Measurements from ENCODE around the gene BTG1. TPM values are rescaled to one million over a fixed set of nuclear protein-coding genes. Genes with fewer than 3 reads are reported as not detected.
A peak's percentile ranks its signal among the peaks of the same experiment; 100 is the strongest.

The BTG1 gene
- total RNA-seq, 1 experiment from 2014 or later = 26.7 TPM

- no peak for DNase-seq (ENCODE audit: low spot score)
- ChIA-PET POLR2A (no interaction called here), CTCF (no interaction called here)
- Mint-ChIP-seq H3K4me1 (peaks cover 19% of the 10 kb centered on the region), H3K9me3 (no peaks in the 10 kb centered on the region), H3K27ac (peak overlapping the region; percentile 31; the same call in 1 of the 2 replicates), H3K36me3 (no peaks in the 10 kb centered on the region), H3K4me3 (no peak overlapping the region), H3K27me3 (ENCODE audit: low read depth) (no peaks in the 10 kb centered on the region)
- ATAC-seq = peak; percentile 48
- TF ChIP-seq ZMAT4 (CRISPR knock-in tag; IDR thresholded peaks at IDR 0.05) (no peak), FOXP1 (CRISPR knock-in tag; IDR thresholded peaks at IDR 0.05; ENCODE audit: borderline replicate concordance) (no peak), ZNF416 (CRISPR knock-in tag; IDR thresholded peaks at IDR 0.05) (no peak), CREM (CRISPR knock-in tag; IDR thresholded peaks at IDR 0.05) (no peak), PRRX2 (CRISPR knock-in tag; IDR thresholded peaks at IDR 0.05) (no peak), STAT6 (CRISPR knock-in tag; conservative IDR thresholded peaks at IDR 0.05; ENCODE audit: low read depth) (no peak), EMX1 (CRISPR knock-in tag; IDR thresholded peaks at IDR 0.05) (no peak), ERG (CRISPR knock-in tag; IDR thresholded peaks at IDR 0.05) (no peak)
These were observed 30.3 kb upstream of the BTG1 start for GRCh38 chr12:92175961-92176360.

GRCh38 chr12:92170050-92170449, 24.4 kb upstream of the BTG1 start:
- Mint-ChIP-seq H3K4me1 (peaks cover 14% of the 10 kb centered on the region), H3K27ac (no peak overlapping the region; the same call in 1 of the 2 replicates), H3K36me3 (no peaks in the 10 kb centered on the region), H3K9me3 (no peaks in the 10 kb centered on the region), H3K27me3 (ENCODE audit: low read depth) (no peaks in the 10 kb centered on the region), H3K4me3 (no peak overlapping the region)
- ChIA-PET POLR2A (no interaction called here), CTCF (no interaction called here)
- DNase-seq (ENCODE audit: low spot score) (no peak), ATAC-seq (no peak)
- TF ChIP-seq CREB1 (CRISPR knock-in tag; IDR thresholded peaks at IDR 0.05) (no peak), FOXJ3 (CRISPR knock-in tag; IDR thresholded peaks at IDR 0.05; ENCODE audit: borderline replicate concordance) (no peak), ATF3 (CRISPR knock-in tag; conservative IDR thresholded peaks at IDR 0.05) (no peak), FOXK1 (CRISPR knock-in tag; IDR thresholded peaks at IDR 0.05) (no peak)

- POLR2A ChIA-PET = no interaction called here
- H3K9me3 Mint-ChIP-seq = no peaks in the 10 kb centered on the region
- ATAC-seq (no peak), DNase-seq (ENCODE audit: low spot score) (no peak)
- H3K4me1 Mint-ChIP-seq = peaks cover 14% of the 10 kb centered on the region; the same call in 1 of the 2 replicates
- H3K27me3 Mint-ChIP-seq (ENCODE audit: low read depth) = no peaks in the 10 kb centered on the region
- no peak overlapping the region for H3K4me3 Mint-ChIP-seq
- no peaks in the 10 kb centered on the region for H3K36me3 Mint-ChIP-seq
- H3K27ac Mint-ChIP-seq = no peak overlapping the region
- CTCF ChIA-PET = no interaction called here
- TF ChIP-seq MXD4 (CRISPR knock-in tag; IDR thresholded peaks at IDR 0.05; ENCODE audit: borderline replicate concordance) (no peak), IRF1 (CRISPR knock-in tag; IDR thresholded peaks at IDR 0.05) (no peak), ZNF512 (CRISPR knock-in tag; IDR thresholded peaks at IDR 0.05; ENCODE audit: borderline replicate concordance) (no peak), TEAD1 (CRISPR knock-in tag; IDR thresholded peaks at IDR 0.05) (no peak), FOXP1 (CRISPR knock-in tag; IDR thresholded peaks at IDR 0.05; ENCODE audit: borderline replicate concordance) (no peak), ZBTB21 (CRISPR knock-in tag; IDR thresholded peaks at IDR 0.05; ENCODE audit: borderline replicate concordance) (no peak), ESRRA (CRISPR knock-in tag; IDR thresholded peaks at IDR 0.05; ENCODE audit: borderline replicate concordance) (no peak), FOXK1 (CRISPR knock-in tag; IDR thresholded peaks at IDR 0.05) (no peak), KAT7 (CRISPR knock-in tag; IDR thresholded peaks at IDR 0.05; ENCODE audit: borderline replicate concordance) (no peak), ZNF263 (CRISPR knock-in tag; IDR thresholded peaks at IDR 0.05; ENCODE audit: low read depth) (no peak), ATF6 (CRISPR knock-in tag; IDR thresholded peaks at IDR 0.05) (no peak), FOXP4 (CRISPR knock-in tag; IDR thresholded peaks at IDR 0.05) (no peak)
These were observed 21.4 kb upstream of the BTG1 start for GRCh38 chr12:92167075-92167474.
